Measurements from ENCODE around the gene RYR2.

The RYR2 gene

DNA sequence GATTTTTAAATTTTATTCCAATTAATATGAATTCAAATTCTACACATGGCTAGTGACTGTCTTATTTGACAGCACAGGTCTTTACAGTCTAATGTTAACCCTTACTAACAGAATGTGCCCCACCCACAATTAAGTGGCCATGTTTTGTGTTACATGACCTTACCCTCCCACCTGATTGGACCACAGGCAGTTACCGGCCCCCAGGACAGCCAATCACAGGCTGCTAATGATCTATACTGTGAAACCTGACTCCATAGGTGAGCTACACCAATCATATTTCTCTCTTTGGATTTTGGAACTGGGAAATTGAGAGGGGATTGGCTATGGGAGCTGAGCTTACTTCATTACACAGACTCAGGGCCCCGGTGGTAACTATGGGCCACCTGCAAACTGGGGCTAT, 821.2 kb downstream of the RYR2 start:
- no peaks in the 10 kb centered on the region for H3K36me3 ChIP-seq (ENCODE audit: control insufficient read depth, insufficient read depth, low read length)
- H3K9ac ChIP-seq (ENCODE audit: low read depth, low read length): no peak overlapping the region
- H3K9me3 ChIP-seq (ENCODE audit: control insufficient read depth, insufficient read depth, low read length): no peaks in the 10 kb centered on the region
- H3K27me3 ChIP-seq (ENCODE audit: control insufficient read depth, insufficient read depth, low read length): peaks cover 8% of the 10 kb centered on the region
- peaks cover 2% of the 10 kb centered on the region for H3K4me1 ChIP-seq (ENCODE audit: control insufficient read depth, insufficient read depth, low read length)
- H3K4me3 ChIP-seq (ENCODE audit: low read depth, low read length): no peak overlapping the region

- Histone ChIP-seq H3K9ac (ENCODE audit: low read depth, low read length) (no peak overlapping the region), H3K36me3 (ENCODE audit: control insufficient read depth, insufficient read depth, low read length) (no peaks in the 10 kb centered on the region), H3K4me1 (ENCODE audit: control insufficient read depth, insufficient read depth, low read length) (peaks cover 2% of the 10 kb centered on the region), H3K27me3 (ENCODE audit: control insufficient read depth, insufficient read depth, low read length) (peaks cover 8% of the 10 kb centered on the region), H3K9me3 (ENCODE audit: control insufficient read depth, insufficient read depth, low read length) (no peaks in the 10 kb centered on the region), H3K4me3 (ENCODE audit: low read depth, low read length) (no peak overlapping the region)
These were observed 822.6 kb downstream of the RYR2 start for GRCh38 chr1:237864338-237865244.

GRCh38 chr1:237867380-237867888, 825.5 kb downstream of the RYR2 start:
- H3K4me1 ChIP-seq (ENCODE audit: control insufficient read depth, insufficient read depth, low read length): peaks cover 2% of the 10 kb centered on the region
- H3K36me3 ChIP-seq (ENCODE audit: control insufficient read depth, insufficient read depth, low read length): no peaks in the 10 kb centered on the region
- H3K9me3 ChIP-seq (ENCODE audit: control insufficient read depth, insufficient read depth, low read length): no peaks in the 10 kb centered on the region
- H3K27me3 ChIP-seq (ENCODE audit: control insufficient read depth, insufficient read depth, low read length): peaks cover 8% of the 10 kb centered on the region
- no peak overlapping the region for H3K9ac ChIP-seq (ENCODE audit: low read depth, low read length)
- no peak overlapping the region for H3K4me3 ChIP-seq (ENCODE audit: low read depth, low read length)

- no peak overlapping the region for H3K9ac ChIP-seq (ENCODE audit: low read depth, low read length)
- peaks cover 2% of the 10 kb centered on the region for H3K4me1 ChIP-seq (ENCODE audit: control insufficient read depth, insufficient read depth, low read length)
- H3K27me3 ChIP-seq (ENCODE audit: control insufficient read depth, insufficient read depth, low read length): peaks cover 8% of the 10 kb centered on the region
- H3K9me3 ChIP-seq (ENCODE audit: control insufficient read depth, insufficient read depth, low read length): no peaks in the 10 kb centered on the region
- H3K4me3 ChIP-seq (ENCODE audit: low read depth, low read length): no peak overlapping the region
- H3K36me3 ChIP-seq (ENCODE audit: control insufficient read depth, insufficient read depth, low read length): no peaks in the 10 kb centered on the region
These were observed 827.0 kb downstream of the RYR2 start for GRCh38 chr1:237868817-237869600.

GRCh38 chr1:237873487-237874211, 831.7 kb downstream of the RYR2 start:
- Histone ChIP-seq H3K27me3 (ENCODE audit: control insufficient read depth, insufficient read depth, low read length) (no peaks in the 10 kb centered on the region), H3K36me3 (ENCODE audit: control insufficient read depth, insufficient read depth, low read length) (no peaks in the 10 kb centered on the region), H3K4me1 (ENCODE audit: control insufficient read depth, insufficient read depth, low read length) (no peaks in the 10 kb centered on the region), H3K9ac (ENCODE audit: low read depth, low read length) (no peak overlapping the region), H3K4me3 (ENCODE audit: low read depth, low read length) (no peak overlapping the region), H3K9me3 (ENCODE audit: control insufficient read depth, insufficient read depth, low read length) (no peaks in the 10 kb centered on the region)

GRCh38 chr1:237875291-237875690, 833.3 kb downstream of the RYR2 start:
- Histone ChIP-seq H3K4me3 (ENCODE audit: low read depth, low read length) (no peak overlapping the region), H3K27me3 (ENCODE audit: control insufficient read depth, insufficient read depth, low read length) (no peaks in the 10 kb centered on the region), H3K36me3 (ENCODE audit: control insufficient read depth, insufficient read depth, low read length) (no peaks in the 10 kb centered on the region), H3K9me3 (ENCODE audit: control insufficient read depth, insufficient read depth, low read length) (no peaks in the 10 kb centered on the region), H3K9ac (ENCODE audit: low read depth, low read length) (no peak overlapping the region), H3K4me1 (ENCODE audit: control insufficient read depth, insufficient read depth, low read length) (no peaks in the 10 kb centered on the region)

DNA sequence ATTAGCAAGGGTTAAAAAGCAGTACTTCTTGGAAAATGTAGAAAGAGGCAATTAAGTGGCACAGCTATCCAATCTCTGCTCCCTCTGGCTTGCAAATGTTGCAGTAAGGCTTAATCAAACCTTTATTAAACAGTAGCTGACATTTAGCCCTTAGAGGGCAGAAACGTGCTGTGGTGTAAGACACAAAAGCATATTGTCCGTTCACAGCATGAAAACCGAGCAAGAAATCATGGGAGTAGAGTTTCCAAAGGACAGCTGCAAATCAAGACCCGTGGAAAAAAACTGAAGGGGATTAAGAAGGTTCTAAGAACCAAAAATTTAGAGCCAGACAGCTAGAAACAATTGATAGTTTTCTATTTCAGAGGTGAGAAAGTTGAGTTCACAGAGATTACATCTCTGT, 835.6 kb downstream of the RYR2 start:
- Histone ChIP-seq H3K4me3 (ENCODE audit: low read depth, low read length) (no peak overlapping the region), H3K9me3 (ENCODE audit: control insufficient read depth, insufficient read depth, low read length) (no peaks in the 10 kb centered on the region), H3K4me1 (ENCODE audit: control insufficient read depth, insufficient read depth, low read length) (no peaks in the 10 kb centered on the region), H3K9ac (ENCODE audit: low read depth, low read length) (no peak overlapping the region), H3K27me3 (ENCODE audit: control insufficient read depth, insufficient read depth, low read length) (no peaks in the 10 kb centered on the region), H3K36me3 (ENCODE audit: control insufficient read depth, insufficient read depth, low read length) (no peaks in the 10 kb centered on the region)

DNA sequence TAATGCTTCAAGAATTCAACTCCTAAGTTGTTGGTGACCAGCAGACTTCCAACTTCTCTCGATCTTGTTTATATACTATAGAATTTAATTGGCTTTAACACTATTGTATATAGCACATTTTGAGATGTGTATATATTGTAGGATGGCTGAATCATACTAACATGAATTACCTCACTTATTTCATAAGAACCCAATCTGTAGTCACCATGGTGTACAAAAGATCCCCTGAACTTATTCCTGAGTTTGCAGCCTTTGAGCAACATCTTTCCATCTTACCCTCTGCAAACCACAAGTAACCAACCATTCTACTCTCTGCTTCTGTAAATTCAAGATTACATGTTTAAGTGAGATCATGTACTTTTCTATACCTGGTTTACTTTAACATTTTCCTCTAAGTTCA, 836.4 kb downstream of the RYR2 start:
- Histone ChIP-seq H3K9ac (ENCODE audit: low read depth, low read length) (no peak overlapping the region), H3K4me1 (ENCODE audit: control insufficient read depth, insufficient read depth, low read length) (no peaks in the 10 kb centered on the region), H3K4me3 (ENCODE audit: low read depth, low read length) (no peak overlapping the region), H3K36me3 (ENCODE audit: control insufficient read depth, insufficient read depth, low read length) (no peaks in the 10 kb centered on the region), H3K27me3 (ENCODE audit: control insufficient read depth, insufficient read depth, low read length) (no peaks in the 10 kb centered on the region), H3K9me3 (ENCODE audit: control insufficient read depth, insufficient read depth, low read length) (no peaks in the 10 kb centered on the region)

DNA sequence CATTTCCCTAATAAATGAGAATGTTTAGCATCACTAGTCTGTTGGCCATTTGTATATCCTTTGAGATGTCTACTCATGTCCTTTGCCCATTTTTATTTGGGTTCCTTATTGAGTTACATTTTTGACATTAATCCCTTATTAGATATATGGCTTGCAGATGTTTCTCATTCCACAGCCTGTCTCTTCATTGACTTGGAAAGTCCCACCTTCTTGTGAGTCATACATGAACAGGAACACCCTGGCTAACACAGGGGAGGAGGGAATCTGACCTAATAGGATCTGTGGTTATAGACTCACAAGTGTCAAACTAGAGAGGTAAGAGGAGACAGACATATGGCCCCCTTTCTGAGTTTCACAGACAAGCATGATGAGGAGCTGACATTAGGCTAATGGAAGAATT, 837.2 kb downstream of the RYR2 start:
- H3K9me3 ChIP-seq (ENCODE audit: control insufficient read depth, insufficient read depth, low read length): no peaks in the 10 kb centered on the region
- H3K4me3 ChIP-seq (ENCODE audit: low read depth, low read length): no peak overlapping the region
- H3K9ac ChIP-seq (ENCODE audit: low read depth, low read length): no peak overlapping the region
- H3K36me3 ChIP-seq (ENCODE audit: control insufficient read depth, insufficient read depth, low read length): no peaks in the 10 kb centered on the region
- H3K4me1 ChIP-seq (ENCODE audit: control insufficient read depth, insufficient read depth, low read length): no peaks in the 10 kb centered on the region
- no peaks in the 10 kb centered on the region for H3K27me3 ChIP-seq (ENCODE audit: control insufficient read depth, insufficient read depth, low read length)

Measured in iPS-15b (cell line).